GM18502 (cell line): ENCODE results near the gene KIF5A.
"Not testable (repeated sequence)": the region's sequence is repeated elsewhere in the genome, so short reads cannot be mapped to it uniquely, and the experiment has no call there.

Experiments used
- ATAC-seq: cut with Tn5 transposase; IDR thresholded peaks from one replicate; pipeline ENCODE4 v1.9.1; 2021; ENCODE audit warnings: mild to moderate bottlenecking; ENCODE audit not compliant: unreplicated experiment, poor library complexity

KIF5A gene

GRCh38 chr12:57549909-57550640 is at the start of gene KIF5A:
TSS of gene KIF5A (plus strand) at chr12:57550044. CDS start at chr12:57550272, 228 bp downstream.
- ATAC-seq = peak; percentile 30

GRCh38 chr12:57500213-57500612 is 49.6 kb upstream of the KIF5A start:
- no peak for ATAC-seq

- ATAC-seq = not testable (repeated sequence)
These were observed 47.4 kb upstream of the KIF5A start for GRCh38 chr12:57502311-57502969.

- ATAC-seq = not testable (repeated sequence)
These were observed 43.3 kb upstream of the KIF5A start for GRCh38 chr12:57506541-57506940.

GRCh38 chr12:57507796-57508195 is 42.0 kb upstream of the KIF5A start:
- not testable (repeated sequence) for ATAC-seq

- no peak for ATAC-seq
These were observed 38.7 kb upstream of the KIF5A start for GRCh38 chr12:57511161-57511560.

GRCh38 chr12:57511588-57512325 is 38.1 kb upstream of the KIF5A start:
- no peak for ATAC-seq

- no peak for ATAC-seq
These were observed 37.2 kb upstream of the KIF5A start for GRCh38 chr12:57512665-57513064.

- ATAC-seq = no peak
These were observed 36.6 kb upstream of the KIF5A start for GRCh38 chr12:57513266-57513665.

GRCh38 chr12:57513677-57514076 is 36.2 kb upstream of the KIF5A start:
- not testable (repeated sequence) for ATAC-seq

GRCh38 chr12:57514246-57514645 is 35.6 kb upstream of the KIF5A start:
- ATAC-seq = not testable (repeated sequence)

GRCh38 chr12:57514720-57515407 is 35.0 kb upstream of the KIF5A start:
- no peak for ATAC-seq

GRCh38 chr12:57515408-57515933 is 34.4 kb upstream of the KIF5A start:
- ATAC-seq = no peak

- no peak for ATAC-seq
These were observed 33.8 kb upstream of the KIF5A start for GRCh38 chr12:57515934-57516541.

GRCh38 chr12:57516617-57517153 is 33.2 kb upstream of the KIF5A start:
- ATAC-seq = no peak

GRCh38 chr12:57517187-57517586 is 32.7 kb upstream of the KIF5A start:
- no peak for ATAC-seq

- not testable (repeated sequence) for ATAC-seq
These were observed 32.1 kb upstream of the KIF5A start for GRCh38 chr12:57517718-57518117.

GRCh38 chr12:57518176-57518919 is 31.5 kb upstream of the KIF5A start:
- ATAC-seq = no peak
